GM18517 (cell line): ENCODE data around the gene PNPLA2.

ENCODE experiments used
- ATAC-seq: cut with Tn5 transposase; IDR thresholded peaks from one replicate; pipeline ENCODE4 v1.9.1; 2021; ENCODE audit warnings: mild to moderate bottlenecking, moderate library complexity; ENCODE audit not compliant: unreplicated experiment

PNPLA2 gene

DNA sequence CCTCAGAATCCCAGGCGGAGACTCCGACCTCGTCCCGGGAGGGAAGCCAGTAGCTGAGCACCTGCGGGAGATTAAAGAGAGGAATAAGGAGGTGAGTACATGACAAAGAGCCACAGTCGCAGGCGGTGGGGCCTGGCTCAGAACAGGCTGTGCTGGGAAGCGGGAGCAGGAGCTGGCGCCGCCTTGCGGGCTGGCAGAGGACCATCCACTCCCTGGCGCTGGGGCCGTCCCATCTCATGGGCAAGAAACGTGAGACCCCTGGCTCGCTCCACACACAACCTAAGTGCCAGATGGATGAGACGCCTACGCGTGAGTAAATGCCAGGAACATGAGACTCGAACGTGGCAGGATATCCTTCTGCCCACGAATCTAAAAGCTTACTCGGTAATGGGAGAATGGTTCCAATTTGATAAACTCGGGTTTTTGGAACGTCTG, 35.1 kb upstream of the PNPLA2 start:
- ATAC-seq = no peak

DNA sequence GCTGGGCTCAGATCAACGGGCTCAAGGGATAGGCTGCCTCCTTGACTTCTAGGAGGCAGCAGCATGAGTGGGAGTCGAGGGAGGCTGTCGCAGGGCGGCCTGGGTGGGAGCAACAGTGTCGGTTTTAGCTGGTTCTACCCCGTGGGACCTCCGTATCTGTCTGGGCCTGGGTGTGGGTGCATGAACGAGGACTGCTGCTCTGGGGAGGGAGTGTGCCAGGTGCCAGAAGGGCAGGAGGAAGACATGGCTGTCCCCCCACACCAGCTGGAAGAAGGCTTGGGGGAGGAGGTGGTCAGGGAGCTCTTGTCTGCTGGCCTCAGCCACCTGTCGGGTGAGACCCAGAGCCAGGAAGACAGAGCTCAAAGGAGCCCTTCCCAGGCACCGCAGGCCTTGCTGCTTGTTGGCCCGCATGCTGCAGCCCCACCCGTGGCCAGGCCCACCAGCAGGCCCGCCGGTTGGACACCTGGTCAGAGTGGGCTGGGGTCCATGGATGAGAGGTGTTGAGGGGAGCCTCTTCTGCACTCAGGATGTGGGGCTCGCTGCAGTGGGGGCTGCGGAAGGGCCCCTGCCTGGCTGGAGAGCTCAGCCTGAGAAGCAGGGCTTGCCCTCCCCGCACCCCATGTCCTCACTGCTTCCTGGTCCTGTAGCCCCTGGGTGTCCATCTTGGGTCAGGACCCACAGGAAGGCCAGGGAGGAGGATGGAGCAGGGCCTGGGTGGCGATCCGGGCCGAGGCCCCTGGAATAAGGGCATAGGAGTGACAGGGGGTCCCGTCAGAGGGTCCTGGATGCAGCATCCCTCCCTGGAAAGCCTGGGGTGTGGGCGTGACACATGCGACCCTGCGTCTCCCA, 32.3 kb upstream of the PNPLA2 start:
- ATAC-seq = no peak

DNA sequence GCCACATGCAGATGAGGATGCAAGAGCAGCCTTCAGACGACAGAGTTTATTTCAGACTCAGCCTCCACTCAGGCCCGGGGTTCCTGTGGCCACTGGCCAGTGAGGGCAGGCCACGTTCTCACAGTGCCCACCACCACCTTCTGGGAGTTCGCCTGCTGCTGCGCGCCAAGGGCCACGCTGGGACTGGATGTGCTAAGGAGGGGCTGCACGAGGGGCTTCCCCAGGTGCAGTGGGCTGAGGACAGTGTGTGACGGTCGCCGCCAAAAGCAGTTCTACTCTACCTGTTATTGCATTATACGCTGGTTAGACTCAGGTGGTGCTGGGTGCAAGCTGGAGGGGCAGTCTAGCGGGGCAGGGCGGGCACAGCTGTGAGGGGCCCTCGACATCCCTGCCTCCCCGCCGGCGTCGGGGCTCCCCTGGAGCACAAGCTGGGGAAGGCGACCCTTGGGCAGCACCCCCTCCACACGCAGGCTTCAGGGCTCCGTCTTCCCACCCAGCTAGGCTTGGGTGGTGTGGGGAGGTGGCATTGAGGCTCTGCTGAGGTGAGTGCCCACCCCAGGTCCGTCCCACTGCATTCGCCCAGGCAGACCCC, 31.5 kb upstream of the PNPLA2 start:
- ATAC-seq = no peak

DNA sequence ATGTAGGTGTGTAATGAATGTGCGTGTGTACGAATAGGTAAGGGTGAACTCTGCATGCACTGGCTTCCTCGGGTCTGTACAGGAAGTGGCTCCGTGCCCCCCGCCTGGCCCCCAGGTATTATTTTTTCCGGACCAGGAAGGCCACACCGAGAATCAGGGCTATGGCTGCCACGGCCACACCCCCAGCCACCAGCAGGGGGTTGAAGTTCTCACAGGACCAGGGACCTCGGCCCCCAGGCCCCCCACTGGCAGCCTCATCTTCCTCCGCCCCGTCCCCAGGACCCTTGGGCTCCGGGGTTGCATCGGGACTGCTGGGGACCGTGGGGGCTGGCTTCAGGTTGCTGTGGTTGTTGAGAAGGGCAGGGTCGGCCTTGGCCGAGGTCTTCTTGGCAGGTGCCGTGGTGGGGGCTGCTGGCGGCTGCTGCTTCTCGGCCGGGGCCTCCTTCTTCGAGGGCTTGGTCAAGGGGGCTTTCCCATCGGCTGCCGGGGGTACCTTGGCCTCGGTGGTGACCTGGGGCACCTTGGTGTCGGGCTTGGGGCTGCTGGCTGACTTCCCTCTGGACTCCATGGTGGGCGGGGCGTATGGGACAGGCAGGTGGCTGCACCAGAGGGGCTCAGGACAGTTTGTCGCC, 30.6 kb upstream of the PNPLA2 start:
- ATAC-seq = no peak

DNA sequence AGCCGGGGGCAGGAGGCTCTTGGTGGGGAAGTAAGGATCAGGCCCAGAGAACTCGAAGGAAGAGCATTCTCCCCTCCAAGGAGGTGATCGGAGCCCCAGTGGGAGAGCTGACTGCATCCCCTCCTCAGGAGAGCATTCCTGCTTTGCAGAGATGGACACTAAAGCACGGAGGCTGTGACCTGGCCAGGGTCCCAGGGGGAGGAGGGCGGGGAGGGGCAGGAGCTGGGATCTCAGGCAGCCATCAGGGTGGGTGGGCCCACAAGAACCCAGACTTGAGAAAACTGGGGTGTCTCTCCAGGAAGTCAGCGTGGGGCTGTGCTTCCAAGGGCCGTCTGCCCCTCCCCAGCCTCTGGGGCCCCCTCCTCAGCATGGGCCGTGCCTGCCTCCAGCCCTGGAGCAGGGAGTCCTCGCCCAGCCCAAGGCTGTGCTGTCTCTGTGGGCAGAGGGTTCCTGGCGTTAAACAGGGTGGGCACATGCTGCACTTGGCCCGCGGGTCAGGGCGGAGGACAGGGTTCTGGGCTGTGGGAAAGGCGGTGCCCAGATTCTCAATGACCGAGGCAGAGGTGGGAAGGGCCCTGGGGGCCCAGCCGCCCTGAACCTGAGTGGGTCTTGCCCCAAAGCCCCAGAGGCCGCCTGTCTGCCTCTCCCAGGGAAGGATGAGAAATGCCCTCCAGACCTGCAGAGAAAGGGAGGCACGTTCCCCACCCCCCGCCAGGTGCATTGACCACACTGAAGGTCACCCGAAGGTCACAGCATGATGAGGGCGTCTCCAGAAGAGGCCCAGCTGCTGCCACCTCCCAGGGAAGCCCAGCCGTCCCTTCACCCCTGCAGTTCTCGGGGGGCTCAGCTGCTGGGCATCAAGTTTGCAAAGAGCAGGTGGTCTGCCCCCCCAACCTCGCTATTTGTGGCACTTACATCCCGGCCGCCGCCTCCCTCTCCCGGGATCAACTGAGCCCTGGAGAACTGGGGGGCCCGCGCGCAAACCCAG, 29.5 kb upstream of the PNPLA2 start:
- ATAC-seq = no peak

DNA sequence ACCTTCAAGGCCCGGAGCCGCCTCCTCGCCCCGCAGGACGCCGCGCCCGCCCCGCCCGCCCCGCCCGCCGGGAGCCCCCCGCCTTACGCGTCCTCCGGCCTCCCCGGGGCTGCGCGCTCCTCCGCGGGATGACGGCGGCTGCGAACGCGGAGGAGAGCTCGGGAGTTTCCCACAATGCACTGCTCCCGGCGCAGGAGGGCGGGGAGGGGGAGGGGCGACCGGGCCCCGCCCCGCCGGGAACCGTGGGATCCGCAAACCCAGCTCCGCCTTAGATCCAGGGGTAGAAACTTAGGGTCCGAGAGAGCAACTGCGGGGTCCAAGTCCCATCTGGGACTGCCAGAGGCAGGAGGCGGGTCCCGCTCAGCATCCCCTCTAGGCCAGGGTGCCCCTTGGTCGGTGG, 28.8 kb upstream of the PNPLA2 start, which contains the start of gene CEND1:
CEND1 (minus strand) TSS at position 148 of the 400 bp plus-strand sequence. CDS start 1,514 bp downstream, outside the sequence.
- ATAC-seq = no peak

DNA sequence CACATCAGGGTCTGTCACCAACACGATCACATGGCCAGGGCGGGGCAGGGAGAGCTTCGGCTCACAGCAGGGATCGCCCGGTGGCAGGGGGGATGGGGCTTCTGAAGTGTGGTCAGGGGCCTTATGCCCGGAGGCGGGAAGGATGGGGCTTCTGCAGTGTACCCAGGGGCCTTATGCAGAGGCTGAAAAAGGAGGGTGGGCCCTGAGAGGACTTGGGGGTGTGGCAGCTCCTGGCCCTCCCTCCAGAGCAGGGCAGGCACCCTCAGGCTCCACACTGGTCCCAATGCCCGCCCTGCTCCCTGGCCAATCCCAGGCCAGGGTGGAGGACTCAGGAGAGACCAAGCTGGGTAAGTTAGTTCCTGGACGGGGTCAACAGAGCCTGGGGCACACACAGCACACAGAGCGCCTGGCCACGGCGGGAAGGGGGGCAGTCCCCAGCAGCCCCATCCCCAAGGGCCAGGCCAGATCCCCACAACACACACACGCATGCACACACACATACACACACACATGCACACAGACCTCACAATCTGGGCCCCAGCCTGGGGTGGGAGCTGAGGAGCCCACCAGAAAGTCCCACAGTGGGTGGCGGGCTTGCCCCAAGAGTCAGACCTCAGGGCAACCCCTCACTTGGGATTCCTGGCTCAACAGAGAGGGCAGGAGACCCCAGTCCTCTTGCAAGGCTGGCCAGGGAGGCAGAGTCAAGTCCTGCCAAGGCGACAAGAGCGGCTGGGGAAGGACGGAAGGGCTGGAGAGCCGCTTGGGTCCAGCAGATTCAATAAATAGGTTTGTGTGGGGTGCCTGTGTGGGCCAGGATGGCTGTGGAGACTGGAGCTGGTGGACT, 27.8 kb upstream of the PNPLA2 start:
- ATAC-seq = no peak

DNA sequence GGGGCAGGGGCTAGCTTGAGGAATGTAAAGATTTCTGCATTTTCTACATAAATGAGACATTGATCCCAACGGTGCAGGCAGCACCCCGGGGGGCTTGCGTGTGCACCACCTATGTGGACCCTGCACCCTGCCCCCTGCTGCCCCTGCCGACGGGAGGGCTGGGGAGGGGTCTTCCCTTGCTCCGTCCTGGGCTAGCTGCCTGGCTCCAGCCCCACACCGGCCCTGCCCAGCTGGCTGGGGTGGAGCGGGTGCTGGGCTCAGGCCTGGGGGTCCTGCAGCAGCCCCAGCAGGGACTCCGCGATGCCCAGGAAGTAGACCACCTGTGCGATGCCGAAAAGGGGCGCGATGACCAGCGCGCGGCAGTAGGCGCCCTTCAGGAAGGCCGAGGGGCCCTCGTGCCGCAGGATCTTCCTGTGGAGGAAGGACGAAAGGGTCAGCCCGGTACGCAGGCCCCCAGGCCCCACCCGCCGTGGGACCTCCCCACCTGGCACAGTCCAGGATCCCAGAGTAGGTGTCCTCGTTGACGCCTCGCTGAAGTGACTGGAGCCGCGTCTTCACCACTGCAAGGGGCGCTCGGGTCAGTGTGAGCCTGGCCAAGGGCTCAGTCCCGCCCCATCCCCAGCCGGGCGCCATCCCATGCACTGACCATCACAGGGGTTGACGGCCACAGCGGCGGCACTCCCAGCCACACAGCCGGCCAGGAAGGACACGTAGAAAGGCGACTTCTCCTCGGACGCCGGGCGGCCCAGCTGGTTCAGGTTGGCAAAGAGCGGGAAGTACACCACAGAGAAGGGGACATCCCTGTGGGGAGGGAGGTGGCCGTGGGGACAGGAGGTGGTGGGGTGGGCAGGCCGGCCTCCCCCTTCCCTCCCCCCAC, 26.8 kb upstream of the PNPLA2 start:
- no peak for ATAC-seq

DNA sequence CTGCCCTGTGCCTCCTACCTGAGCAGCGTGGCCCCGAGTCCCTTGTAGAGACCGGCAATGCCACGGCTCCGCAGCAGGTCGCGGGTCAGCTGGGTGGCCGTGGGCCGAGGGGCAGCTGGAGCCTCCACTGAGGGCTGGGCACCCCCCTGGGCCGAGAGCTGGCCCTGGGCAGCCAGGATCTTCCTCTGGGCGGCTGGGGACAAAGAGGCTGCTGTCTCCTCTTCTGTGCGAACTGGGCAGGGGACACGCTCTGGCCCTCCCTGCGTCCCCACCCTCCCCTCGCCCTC, 26.2 kb upstream of the PNPLA2 start:
- no peak for ATAC-seq

DNA sequence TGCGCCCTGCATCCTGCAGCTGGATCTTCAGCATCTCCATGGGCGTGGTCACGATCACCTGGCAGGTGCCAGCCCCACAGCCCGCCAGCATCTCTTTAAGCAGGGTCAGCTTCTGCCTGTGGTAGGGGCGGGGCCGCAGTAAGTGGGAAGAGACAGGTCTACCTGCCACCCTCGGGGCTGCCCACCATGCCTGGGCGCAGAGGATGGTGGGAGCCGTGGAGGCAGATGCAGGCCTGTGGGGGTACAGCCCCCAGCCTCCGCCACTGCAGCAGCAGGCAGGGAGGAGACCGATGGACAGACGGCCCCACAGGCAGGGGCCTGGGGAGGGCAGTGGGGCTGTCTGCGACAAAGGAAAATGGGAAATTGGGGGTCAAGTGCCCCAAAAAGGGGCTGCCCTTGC, 25.8 kb upstream of the PNPLA2 start:
- no peak for ATAC-seq

DNA sequence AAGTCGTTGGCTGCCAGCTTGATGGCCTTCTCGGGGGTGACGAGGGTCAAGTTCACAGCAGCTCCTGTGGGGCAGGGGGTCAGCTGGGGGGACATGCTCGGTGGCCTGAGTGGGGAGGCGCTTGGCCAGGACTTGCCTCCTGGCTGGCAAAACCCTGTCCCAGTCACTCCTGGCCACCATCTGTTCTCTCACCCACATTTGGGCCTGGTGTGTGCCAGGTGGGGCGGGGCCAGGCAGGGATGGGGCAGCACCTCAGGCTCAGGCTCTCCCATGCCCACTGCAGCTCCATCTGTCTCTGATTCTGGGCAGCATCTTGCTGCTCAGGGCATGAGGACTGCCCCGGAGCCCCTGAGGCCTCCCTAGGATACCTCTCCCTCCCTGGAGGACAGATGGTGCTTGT, 25.2 kb upstream of the PNPLA2 start:
- ATAC-seq = no peak

DNA sequence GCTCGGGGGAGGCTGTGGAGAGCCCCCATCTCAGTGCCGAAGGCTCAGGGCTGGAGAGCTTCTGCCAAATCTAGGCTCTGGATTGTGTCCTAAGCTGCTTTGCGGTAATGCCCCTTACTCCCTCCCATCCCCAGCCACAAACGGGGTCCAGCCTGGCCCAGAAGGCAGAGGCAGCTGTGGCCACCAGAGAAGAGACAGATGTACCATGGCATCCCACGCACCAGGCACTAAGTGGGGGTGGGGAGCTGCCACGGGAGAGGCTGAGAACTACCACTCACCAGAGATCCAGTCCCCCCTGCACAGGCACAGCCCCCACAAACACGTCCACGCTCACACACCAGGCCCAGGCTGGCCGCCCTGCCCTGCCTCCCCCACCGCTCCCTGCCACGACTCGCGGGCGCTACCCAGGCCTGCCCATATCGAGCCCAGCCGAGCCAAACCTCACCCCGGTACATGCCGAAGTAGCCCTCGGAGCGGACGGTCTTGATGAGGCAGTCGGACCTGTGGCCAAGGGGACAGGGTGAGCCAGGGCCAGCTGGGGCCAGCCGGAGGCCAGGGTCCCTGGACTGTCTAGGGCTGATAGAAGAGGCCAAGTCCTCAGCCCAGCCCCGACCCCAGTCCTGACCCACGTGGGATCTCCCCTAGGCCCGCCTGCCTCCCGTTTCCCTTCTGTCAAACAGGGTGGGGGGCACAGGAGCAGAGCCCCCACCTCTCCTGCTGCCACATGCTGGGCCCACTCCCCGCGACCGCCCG, 24.5 kb upstream of the PNPLA2 start:
- ATAC-seq = no peak

DNA sequence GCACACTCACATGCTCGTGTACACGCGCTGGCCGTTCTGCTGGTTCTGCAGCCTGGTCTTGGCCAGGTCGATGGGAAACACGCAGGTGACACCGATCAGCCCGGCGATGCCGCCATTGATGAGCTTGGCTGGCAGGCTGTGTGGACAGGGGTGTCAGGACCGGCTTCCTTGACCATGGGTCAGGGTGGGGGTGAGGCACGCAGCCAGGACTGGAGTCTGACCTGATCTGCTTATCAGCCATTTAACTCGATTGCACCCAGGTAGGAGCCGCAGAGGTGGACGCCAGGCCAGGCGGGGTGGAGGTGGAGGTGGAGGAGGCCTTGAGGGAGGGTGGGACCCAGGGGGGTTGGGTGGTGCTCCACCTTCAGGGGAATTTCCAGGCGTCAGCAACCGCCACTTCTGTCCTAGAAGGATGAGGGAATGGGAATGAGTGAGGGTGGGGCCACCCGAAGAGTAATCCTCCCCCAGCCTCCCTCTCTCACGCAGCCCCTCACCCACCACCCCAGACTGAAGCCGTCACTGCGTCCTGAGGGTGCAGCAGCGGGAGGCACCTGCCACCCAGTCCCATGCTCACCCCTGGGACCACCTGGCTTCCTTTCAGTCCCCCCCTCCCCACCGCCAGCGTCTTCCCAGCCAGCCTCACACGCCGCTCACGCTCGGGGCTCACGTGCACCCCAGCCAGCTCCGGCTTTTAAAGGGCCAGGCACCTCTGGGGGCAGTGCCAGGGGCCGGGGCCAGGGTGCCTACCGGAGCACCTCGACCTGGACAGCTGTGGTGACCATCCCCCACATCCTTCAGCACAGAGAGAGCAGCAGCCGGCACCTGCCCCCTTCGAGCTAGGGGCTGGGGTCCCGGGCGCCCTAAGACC, 23.7 kb upstream of the PNPLA2 start:
- ATAC-seq = no peak

DNA sequence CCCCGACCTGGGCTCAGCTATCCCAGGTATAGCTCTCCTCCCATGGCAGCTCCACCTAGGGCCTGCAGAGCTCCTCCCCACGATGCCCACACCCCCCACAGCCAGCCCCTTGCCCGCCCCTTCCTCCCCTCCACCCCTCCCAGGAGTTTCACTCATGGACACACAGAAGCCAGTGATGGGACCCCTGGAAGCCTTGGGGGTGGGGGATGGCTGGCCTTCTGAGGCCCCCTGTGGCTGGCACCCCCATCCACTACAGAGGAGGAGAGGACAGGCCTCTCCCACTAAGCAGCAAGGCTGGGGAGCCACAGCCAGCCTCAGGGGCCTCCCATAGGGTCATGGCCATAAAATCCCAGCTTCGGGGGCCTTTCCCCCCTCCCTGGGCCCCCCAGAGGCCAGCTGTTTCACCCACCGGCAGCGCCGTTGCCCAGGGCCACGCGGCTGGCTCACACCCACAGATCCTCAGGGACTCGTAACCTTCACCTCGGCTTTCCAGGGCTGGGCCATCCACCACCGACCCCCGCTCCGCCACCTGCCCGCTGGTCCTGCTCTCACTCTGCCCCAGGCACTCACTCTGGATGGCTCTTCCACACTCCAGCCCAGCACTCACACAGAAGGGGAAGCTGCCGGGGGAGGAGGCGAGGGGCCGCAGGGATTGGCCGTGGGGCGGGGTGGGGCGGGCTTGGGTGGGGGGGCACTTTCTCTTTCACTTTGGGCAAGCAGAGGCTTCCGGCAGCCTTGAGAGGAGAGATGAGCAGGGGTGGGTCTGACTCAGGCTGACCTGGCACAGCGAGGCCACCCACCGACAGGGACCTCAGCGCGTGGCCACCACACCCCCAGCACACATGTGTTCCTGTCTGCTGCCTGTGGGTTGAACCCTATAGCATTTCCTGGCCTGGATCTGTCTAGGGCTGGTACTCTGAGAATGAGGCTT, 22.8 kb upstream of the PNPLA2 start:
- no peak for ATAC-seq

DNA sequence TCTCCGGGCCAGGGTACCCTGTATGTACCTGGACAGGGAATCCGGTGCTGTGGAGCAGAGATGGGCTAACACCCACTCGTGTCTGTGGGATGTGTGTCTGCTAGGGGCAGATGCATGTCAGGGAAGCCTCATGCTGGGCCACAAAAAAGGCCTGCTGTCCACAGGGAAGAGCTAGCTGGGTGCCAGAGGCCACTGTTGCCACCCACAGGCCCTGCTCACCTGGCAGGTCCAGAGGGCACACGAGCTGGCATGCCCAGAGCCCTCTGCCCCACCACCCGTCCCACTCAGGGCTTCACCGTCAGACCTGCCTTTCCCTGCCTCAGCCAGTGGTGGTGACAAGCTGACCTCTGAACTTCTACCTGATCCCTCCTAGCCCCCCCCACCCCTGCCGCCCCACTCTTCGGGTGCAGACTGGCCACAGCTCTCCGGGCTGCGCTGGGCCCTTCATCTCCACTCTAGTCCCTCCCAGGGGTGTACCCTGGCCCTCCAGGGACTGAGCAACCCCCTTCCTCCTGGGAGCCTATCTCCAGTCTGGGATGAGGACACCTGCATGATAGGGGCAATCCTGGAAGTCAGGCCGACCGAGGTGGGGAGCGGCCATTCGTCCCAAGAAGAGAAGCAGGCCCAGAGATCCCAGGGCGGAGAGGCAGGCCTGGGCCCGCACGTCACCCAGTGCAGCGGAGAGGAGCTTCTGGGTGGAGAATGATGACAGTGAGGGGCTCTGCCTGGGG, 22.0 kb upstream of the PNPLA2 start:
- ATAC-seq = no peak
